Measurements from ENCODE around the gene DCHS2. TPM values are rescaled to one million over a fixed set of nuclear protein-coding genes. Genes with fewer than 3 reads are reported as not detected.

DCHS2 gene
- total RNA-seq, 2 donors from 2014 or later, result 0.28 to 0.71 TPM

DNA sequence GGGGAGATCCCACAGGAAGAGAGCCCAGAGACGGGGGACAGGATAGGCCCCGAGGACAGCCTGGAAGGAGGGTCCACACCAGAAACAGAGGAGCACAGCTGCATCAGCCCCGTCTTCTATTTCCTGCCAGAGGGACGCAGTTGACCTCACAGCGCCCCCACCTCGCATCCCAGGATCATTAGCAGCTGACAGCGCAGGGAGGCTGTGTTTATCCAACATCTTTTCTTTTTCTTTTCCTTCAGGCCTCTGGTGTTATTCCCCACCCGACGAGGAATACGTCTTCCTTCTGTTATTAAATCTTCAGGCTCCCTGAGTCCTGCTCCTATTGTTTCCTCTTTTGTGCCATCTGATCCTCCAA lies 75.4 kb downstream of the DCHS2 start:
- intact Hi-C loops (cut with DNase I), result no loop called here
- no peak for DNase-seq (ENCODE audit: low spot score)

DNA sequence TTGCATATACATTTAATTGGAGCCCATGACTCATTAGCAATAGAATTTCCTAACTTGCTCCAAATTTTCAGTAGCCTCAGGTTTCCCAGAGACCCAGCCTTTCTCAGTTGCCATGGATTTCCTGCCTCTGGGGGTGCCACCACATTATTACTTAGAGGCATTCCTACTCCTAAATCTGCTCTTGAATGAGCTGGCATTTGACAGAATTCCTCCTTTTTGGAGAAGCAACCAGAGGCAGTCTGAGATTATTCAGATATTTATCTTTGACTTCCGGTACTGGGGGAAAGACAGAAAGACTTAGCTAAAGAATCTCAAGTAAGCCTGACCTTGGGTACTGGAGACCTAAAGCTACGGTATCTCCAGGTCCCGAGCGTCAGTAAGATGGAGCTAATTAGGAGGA lies 76.3 kb downstream of the DCHS2 start:
- intact Hi-C loops (cut with DNase I), result no loop called here
- no peak for DNase-seq (ENCODE audit: low spot score)

DNA sequence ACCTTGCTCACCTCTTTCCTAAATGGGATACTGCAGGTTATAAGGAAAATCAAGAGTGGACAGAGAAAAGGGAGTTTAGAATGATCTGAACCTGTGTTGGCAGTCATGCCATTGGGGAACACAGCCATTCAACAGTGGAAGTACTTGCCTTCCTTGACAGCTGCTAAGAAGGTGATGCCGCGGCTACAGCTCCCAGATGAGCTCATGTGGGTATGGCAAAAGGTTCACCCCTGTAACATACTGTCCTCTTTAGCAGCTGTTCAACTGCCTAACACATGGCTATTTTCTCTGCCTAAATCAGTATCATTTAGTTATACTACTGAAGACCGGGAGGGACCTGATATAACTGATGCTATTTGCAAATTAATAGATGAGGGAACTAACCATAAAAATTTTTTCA lies 76.8 kb downstream of the DCHS2 start:
- no peak for DNase-seq (ENCODE audit: low spot score)
- intact Hi-C loops (cut with DNase I), result no loop called here

DNA sequence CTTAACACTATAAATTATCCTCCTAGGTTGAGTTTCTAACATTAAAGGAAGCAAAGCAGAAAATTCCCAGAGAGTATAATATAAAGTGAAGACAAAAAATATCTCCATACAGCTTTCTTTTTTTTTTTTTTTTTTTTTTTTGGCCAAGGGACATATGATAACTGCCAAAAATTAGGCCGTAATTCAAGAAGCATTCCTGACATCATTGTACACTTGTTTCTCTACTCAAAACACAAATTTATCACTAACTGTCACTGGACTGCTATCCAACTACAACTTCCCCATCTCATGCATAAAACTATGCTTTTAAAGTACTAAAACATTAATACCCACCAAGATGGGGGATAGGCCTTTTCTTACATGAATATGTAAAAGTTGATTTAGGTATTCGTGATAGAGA lies 77.2 kb downstream of the DCHS2 start:
- DNase-seq (ENCODE audit: low spot score), result no peak
- intact Hi-C loops (cut with DNase I), result no loop called here

DNA sequence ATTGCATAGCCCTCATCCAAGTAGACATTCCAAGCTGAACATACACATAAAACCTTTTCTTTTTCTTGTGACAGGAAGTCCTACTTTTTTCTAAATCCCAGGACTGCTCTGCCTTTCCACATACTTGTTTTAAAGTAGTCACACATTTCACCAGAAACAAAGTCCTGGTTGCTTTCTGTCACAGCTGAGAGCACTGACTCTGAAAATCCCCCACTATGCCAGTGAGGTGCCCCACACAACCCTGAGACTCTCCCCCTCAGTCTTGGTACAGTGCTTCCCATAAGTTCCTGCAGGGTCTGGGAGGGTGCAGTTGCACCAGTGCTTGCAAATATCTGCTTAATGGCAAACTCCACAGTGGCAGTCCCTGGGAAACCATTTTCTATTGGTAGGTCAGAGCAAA lies 84.2 kb downstream of the DCHS2 start:
- intact Hi-C loops (cut with DNase I), result loop anchor here in 1 of 2 donors (10.0 kb wide), 1 partner anchor 107 kb away; no protein-coding TSS in a partner anchor
- no peak for DNase-seq (ENCODE audit: low spot score)

DNA sequence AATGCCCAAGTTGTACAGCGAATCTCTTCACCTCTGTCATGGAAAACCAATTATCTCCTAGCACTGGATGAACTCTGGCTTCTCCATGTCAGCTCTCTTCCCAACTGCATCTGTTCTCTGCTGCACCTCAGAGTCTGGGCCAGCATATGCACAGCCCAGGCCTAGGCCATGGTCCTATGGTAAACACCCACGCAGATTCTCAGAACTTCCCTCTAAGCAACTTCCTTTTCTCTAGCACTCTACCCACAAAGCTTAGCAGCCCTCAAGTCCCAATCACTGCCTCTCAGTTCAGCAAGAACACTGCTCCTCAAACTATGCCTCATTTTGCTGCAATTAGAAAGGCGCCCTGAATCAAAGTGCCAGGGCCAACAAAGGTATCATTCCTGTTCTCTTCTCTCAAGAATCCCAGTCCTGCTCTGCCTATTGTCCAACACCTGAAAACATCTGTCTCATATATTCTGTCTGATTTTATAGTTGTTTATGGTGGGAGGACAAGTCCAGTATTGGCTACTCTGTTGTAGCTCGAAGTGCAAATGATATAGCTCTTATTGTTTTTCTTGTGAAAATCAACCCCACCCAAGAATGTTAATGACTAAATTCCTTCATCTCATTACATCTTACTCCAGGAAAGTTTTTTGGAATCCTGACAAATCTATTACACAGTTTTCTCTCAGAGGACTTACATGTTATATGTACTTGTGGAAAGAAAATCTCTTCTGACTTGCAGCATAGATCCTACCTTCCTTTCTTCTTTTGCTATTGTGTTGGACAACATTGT lies 85.4 kb downstream of the DCHS2 start:
- DNase-seq (ENCODE audit: low spot score), result no peak
- intact Hi-C loops (cut with DNase I), result loop anchor here in 1 of 2 donors (10.0 kb wide), 1 partner anchor 109 kb away; no protein-coding TSS in a partner anchor

DNA sequence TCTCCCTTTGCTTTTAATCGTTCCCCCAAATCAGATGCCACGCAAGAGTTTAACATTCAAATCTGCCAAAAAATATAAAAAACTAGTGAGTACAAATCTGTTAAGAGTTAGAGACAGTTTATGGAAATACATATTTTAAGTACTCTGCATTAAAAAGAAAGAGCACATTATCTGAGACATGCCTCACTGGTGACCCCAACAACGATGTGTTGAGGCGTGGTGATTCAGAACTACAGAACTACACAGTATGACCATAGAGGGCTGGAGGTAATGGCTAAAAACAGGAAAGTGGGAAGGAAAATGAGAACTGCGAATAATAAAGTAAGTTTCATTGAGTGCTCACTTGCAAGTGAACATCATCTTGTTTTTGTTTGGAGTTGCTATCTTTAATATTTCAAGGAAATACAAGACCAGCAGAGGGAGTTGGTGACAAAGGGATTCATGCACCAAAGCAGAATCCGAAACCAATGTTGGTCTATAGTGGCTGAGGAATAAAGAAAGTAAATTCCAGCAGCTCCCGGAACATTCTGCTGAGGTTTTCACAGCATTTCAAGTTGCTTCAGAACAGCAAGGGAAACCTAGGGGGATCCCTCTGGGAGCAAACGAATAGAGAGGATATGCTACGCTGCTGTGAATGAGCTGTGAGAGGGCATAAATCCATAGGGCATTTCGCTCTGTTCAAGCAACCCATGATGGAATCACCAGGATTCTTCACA lies 92.2 kb downstream of the DCHS2 start:
- intact Hi-C loops (cut with DNase I), result loop anchor here in 1 of 2 donors (2.0 kb wide), 1 partner anchor 107 kb away; no protein-coding TSS in a partner anchor
- DNase-seq (ENCODE audit: low spot score), result no peak

DNA sequence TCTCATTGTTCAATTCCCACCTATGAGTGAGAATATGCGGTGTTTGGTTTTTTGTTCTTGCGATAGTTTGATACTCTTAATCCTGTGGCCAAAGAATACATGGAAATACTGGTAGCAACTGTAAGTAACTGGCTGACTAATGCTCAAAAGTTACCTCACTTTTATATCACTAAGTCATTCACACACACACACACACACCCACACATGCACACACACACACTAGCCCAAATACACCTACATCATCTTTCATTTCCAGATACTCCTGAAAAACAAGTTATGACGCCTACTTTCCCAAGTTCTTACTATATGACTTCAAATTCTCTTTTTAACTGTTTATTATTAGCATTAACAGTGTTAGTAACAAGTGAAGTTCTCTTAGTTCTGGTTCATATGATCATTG lies 101.3 kb downstream of the DCHS2 start:
- intact Hi-C loops (cut with DNase I), result no loop called here
- DNase-seq (ENCODE audit: low spot score), result no peak

DNA sequence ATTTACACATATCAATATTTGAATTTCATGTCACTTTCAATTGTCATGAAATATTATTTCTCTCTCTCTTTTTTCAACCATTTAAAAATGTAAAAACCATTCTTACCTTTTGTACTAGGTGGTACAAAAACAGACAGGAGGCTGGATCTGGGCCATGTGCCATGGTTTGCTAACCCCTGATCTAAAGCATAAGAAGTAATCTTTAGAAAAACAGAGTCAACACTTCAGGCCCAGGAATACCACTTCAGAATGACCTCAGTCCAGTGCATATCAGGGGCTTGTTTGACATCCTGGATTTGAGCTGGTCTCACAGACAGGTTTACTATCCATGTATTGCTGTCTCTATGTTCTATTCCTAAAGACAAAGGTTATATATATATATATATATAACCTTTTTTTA lies 102.5 kb downstream of the DCHS2 start:
- intact Hi-C loops (cut with DNase I), result no loop called here
- DNase-seq (ENCODE audit: low spot score), result no peak

DNA sequence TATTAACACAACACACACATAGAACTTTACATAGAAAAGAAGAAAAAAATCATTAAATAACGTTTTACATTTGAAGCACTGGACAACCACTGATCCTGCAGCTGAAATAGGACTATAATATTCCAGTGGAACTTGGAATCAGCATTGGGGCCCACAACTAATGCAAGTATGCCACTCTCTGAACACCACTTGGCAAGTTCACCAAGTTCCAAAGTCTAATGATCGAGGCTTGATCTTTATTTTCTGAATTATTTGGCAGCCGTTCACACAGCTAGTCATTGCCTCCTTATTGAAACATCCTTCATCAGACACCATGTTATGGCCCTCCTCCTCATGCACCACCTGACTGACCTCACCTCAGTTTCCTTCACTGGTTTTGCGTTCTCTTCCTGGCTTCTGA lies 107.6 kb downstream of the DCHS2 start:
- intact Hi-C loops (cut with DNase I), result no loop called here
- no peak for DNase-seq (ENCODE audit: low spot score)

DNA sequence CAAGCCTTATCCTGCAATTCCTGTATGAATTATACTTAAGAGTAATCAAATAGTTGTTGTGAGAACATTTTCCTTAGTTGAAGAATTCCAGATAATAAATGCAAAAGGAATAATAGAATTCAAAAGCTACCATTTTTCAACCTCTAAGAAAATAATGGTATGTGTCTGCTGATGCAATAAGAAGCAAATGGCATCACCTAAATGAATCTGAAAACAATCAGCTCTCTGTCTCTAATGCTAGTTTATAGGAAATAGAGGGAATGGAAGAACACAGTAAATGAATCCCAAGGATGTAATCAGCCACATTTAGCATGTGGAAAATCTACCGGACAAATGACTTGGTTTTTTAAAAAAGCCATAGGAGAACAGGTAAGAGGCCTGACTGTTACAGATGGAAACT lies 115.1 kb downstream of the DCHS2 start:
- no peak for DNase-seq (ENCODE audit: low spot score)
- intact Hi-C loops (cut with DNase I), result no loop called here

DNA sequence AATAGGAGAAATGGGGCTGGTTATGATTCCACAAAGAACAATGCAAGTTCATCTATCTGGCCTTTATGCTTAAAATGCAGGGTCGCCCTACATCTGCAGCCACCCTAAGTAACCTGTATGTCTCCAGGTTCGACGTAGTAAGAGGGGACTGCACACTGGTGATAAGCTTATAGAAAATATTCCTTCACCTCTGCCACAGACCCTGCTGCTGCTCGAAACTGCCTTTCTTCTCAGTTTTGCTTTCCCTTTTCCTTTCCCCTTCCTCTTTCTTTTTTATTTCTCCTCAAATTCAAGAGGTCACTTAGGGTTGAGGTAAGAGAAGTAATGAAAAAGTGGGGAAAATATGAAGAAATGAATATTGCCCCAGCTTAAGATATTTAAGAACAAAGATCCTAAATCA lies 123.5 kb downstream of the DCHS2 start:
- no peak for DNase-seq (ENCODE audit: low spot score)
- intact Hi-C loops (cut with DNase I), result no loop called here

DNA sequence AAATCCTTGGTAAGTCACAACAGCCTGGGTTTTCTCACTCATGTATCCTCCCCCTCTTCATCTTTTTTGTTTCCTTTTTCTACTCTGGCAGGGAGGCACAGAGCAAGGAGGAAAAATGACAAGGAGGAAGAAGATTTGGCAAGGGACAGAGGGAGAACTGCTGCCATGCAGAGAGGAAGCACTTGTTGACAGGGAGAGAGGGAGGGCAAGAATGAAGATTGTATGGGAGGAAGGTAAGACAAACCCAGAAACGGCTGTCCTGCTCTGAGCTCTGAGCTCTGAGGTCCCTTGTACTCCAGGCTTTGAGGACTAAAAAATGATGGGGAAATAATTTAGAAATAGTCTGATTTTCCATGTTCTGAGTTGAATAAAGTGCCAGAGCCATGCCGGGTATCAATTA lies 123.9 kb downstream of the DCHS2 start:
- intact Hi-C loops (cut with DNase I), result no loop called here
- DNase-seq (ENCODE audit: low spot score), result no peak

DNA sequence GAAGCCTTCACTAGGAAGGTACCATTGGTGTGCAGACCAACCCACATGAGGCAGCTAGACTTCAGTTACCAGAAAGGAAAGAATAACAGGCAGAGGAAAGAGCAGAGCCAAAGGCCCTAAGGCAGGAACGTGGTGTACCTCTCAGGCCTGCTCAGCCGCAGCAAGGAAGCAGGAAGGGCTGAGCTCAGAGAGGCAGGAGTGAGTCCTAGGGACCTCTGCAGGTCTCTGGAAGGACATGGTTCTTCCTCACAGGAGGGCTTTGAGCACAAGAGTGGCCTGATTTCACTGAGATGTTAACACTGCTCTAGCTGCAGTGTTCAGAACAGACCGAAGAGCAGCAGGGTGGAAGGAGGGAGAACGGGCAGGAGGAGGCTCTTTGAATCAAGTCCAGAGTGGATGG lies 124.6 kb downstream of the DCHS2 start:
- intact Hi-C loops (cut with DNase I), result no loop called here
- DNase-seq (ENCODE audit: low spot score), result no peak

DNA sequence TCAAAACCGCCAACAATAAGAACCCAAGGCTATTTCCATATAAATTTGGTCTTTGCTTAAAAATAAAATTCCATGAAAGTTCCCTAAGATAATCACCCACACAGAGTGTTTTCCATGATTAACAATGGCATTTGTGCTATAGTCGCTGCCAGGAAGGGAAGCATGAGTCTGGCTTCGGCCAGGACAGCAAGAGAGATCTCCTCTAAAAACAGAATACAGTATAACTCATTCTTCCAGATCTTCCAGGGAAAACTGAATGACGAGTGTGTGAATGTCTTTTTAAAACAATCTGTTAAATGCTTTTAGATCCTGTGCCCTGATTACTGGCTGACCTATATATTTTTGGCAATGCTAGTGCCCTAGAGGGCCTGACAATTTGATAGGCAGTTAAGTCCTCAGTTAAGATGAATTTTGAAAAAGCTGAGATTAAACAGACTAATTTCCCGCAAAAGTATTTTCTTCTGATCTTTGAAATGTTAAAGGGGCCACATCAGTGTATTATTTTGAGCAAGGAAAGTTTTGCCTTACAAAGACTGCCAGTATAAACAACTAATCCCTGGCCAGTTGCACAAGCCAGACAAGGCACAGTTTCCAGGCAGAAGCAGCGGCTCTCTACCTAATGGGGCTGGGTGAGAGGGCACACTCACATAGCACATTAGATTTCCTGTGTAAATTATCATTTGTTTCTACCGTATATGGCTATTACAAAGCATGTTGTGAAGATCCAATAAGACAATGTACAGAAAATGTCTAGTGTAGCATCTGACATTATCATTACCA lies 127.3 kb downstream of the DCHS2 start:
- intact Hi-C loops (cut with DNase I), result no loop called here
- no peak for DNase-seq (ENCODE audit: low spot score)

DNA sequence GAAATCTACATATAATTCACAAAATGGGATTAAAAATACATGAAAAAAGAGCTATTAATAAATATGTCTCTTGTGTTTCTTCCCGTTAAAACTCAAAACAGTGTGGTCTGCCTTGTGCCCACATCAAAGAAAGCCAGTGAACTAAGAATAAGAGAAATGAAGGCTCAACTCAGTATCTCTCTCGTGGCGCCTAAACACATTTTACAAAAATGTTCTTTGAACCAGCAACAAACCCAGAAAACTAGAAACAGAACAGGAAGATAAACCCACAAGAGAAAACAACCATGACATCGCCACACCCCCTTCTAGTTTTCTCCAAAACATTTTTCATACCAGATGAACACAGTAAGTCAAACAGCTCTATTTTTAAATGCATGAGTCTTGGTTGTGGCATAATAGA lies 130.1 kb downstream of the DCHS2 start:
- intact Hi-C loops (cut with DNase I), result no loop called here
- DNase-seq (ENCODE audit: low spot score), result no peak

DNA sequence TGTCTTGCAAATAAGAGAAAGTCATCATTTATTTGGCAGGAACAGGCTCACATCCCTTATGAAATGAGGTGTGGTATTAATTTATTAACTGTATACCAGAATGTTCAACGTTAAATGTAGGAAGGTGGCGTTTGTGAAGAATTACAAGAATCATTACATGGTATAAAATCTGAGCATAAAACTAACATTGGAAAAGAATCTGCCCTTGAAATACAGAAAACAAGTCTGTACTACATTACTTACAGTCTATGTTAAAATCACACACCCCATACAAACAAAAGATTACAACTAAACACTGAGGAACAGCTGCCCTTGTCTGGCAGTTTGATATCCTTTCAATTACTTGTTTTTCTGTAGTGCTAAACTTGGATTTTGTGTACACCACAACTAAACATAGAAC lies 131.1 kb downstream of the DCHS2 start:
- DNase-seq (ENCODE audit: low spot score), result no peak
- intact Hi-C loops (cut with DNase I), result no loop called here

DNA sequence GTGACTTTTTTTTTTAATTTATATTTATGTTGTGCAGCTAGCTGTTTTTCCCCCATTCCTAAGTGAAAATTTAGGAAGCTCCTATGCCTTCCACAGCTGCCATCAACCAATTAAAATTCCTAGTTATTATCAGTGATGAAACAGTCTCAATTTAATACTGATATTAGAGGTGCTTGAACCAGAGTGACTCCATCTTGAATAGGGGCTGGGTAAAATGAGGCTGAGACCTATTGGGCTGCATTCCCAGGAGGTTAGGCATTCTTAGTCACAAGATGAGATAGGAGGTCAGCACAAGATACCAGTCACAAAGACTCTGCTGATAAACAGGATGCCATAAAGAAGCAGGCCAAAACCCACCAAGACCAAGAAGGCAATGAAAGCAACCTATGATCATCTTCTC lies 136.7 kb downstream of the DCHS2 start:
- DNase-seq (ENCODE audit: low spot score), result no peak
- intact Hi-C loops (cut with DNase I), result no loop called here

DNA sequence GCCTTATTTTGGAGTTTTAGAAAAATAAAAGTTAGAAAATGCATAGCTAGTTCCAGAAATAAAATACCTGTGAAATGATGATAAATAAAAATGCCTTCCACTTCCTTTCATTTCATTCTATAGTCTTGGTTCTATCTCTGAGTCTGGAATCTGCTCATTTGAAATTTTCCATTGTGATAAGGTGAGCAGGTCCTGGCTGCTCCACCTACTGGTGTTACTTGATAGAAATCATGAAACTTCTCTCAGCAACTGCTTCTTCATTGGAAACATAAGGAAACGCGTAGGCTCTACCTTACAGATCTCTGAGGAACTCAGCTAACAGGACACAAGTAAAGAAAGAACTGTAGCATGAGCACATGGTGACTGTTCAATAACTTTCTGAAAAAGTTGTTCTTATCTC lies 141.8 kb downstream of the DCHS2 start:
- intact Hi-C loops (cut with DNase I), result no loop called here

DNA sequence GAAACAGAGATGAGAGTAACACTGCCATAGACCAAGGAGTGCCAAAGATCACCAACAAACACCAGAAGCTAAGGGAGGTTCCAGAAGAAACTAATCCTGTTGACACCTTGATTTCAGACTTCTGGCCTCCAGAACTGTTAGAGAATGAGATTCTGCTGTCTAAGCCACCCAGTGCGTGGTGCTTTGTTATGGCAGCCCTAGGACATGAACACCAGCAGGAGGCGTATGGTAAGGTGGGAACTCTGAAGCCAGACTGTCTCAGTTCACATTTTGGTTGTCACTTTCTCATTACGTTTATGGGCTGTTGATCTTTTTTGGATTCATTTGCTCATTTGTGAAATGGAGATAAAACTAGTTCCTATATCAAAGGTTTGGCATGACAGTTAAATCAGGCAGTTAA lies 142.9 kb downstream of the DCHS2 start:
- DNase-seq (ENCODE audit: low spot score), result no peak
- intact Hi-C loops (cut with DNase I), result no loop called here

More for the DNA sequence above, 141.8 kb downstream of the DCHS2 start:
- DNase-seq (ENCODE audit: low spot score), result no peak
